ENCODE measurements around the gene CIB4. TPM values are rescaled to one million over a fixed set of nuclear protein-coding genes. Genes with fewer than 3 reads are reported as not detected.
A peak's percentile ranks its signal among the peaks of the same experiment; 100 is the strongest.

CIB4 gene
- total RNA-seq, 4 donors from 2014 or later: not detected

GRCh38 chr2:26542676-26543505, 98.3 kb downstream of the CIB4 start:
- Histone ChIP-seq H3K36me3 (no peaks in the 10 kb centered on the region), H3K9me3 (no peaks in the 10 kb centered on the region), H3K27ac (peak overlapping the region in 3 of 4 donors; percentile 7 to 66 (median 53)), H3K27me3 (no peaks in the 10 kb centered on the region), H3K4me1 (peaks cover 0 to 13% (median 6%) of the 10 kb centered on the region in 4 donors), H3K4me3 (no peak overlapping the region)
- in situ Hi-C loops (cut with MboI; ENCODE audit: low pct_ligation_motif_present in 1 of 4, low pct_unique_long_range_greater_than_20kb in 1 of 4, low sequenced_read_pairs in 3 of 4): no loop called here
- TF ChIP-seq CTCF (IDR thresholded peaks at IDR 0.05) (no peak), POLR2A (IDR thresholded peaks at IDR 0.05) (no peak), POLR2AphosphoS5 (IDR thresholded peaks at IDR 0.05) (no peak), EP300 (IDR thresholded peaks at IDR 0.05; ENCODE audit: low read depth) (no peak)
- 32 to 66% methylated on average over 5 to 15 of the region's 15 CpGs for WGBS, 2 donors (ENCODE audit: low coverage in 1 of 2)
- DNase-seq: peak; percentile 27
- intact Hi-C loops (cut with DNase I; ENCODE audit: low total_unique reads): no loop called here

- in situ Hi-C loops (cut with MboI; ENCODE audit: low pct_ligation_motif_present in 1 of 4, low pct_unique_long_range_greater_than_20kb in 1 of 4, low sequenced_read_pairs in 3 of 4): no loop called here
- no peaks in the 10 kb centered on the region for H3K36me3 ChIP-seq
- intact Hi-C loops (cut with DNase I; ENCODE audit: low total_unique reads): no loop called here
- no peak overlapping the region for H3K4me3 ChIP-seq
- H3K27me3 ChIP-seq: no peaks in the 10 kb centered on the region
- 18 to 34% methylated on average over 2 to 5 of the region's 5 CpGs for WGBS, 2 donors (ENCODE audit: low coverage in 1 of 2)
- H3K9me3 ChIP-seq: no peaks in the 10 kb centered on the region
- TF ChIP-seq POLR2A (IDR thresholded peaks at IDR 0.05) (no peak), POLR2AphosphoS5 (IDR thresholded peaks at IDR 0.05) (no peak), CTCF (IDR thresholded peaks at IDR 0.05) (no peak), EP300 (IDR thresholded peaks at IDR 0.05; ENCODE audit: low read depth) (no peak)
- peaks cover 0 to 13% (median 6%) of the 10 kb centered on the region in 4 donors for H3K4me1 ChIP-seq
- H3K27ac ChIP-seq: peak overlapping the region in 2 of 4 donors; percentile 53 to 66
- no peak for DNase-seq
These were observed 99.0 kb downstream of the CIB4 start for GRCh38 chr2:26542194-26542455.

GRCh38 chr2:26541401-26542193, 99.6 kb downstream of the CIB4 start:
- WGBS, 2 donors (ENCODE audit: low coverage in 1 of 2): 34 to 45% methylated on average over 5 to 6 of the region's 6 CpGs
- in situ Hi-C loops (cut with MboI; ENCODE audit: low pct_ligation_motif_present in 1 of 4, low pct_unique_long_range_greater_than_20kb in 1 of 4, low sequenced_read_pairs in 3 of 4): no loop called here
- intact Hi-C loops (cut with DNase I; ENCODE audit: low total_unique reads): no loop called here
- TF ChIP-seq CTCF (IDR thresholded peaks at IDR 0.05): no peak
- Histone ChIP-seq H3K4me1 (peaks cover 0 to 13% (median 6%) of the 10 kb centered on the region in 4 donors), H3K27me3 (no peaks in the 10 kb centered on the region), H3K9me3 (no peaks in the 10 kb centered on the region), H3K4me3 (no peak overlapping the region), H3K36me3 (no peaks in the 10 kb centered on the region), H3K27ac (peak overlapping the region in 2 of 4 donors; percentile 53 to 66)
- no peak for DNase-seq

- no peak for DNase-seq
- H3K27ac ChIP-seq: peak overlapping the region in 1 of 4 donors; percentile 66
- H3K4me1 ChIP-seq: peaks cover 0 to 13% (median 6%) of the 10 kb centered on the region in 4 donors
- TF ChIP-seq CTCF (IDR thresholded peaks at IDR 0.05) (no peak), POLR2AphosphoS5 (IDR thresholded peaks at IDR 0.05) (no peak), POLR2A (IDR thresholded peaks at IDR 0.05) (no peak), EP300 (IDR thresholded peaks at IDR 0.05; ENCODE audit: low read depth) (no peak)
- intact Hi-C loops (cut with DNase I; ENCODE audit: low total_unique reads) (no loop called here), in situ Hi-C loops (cut with MboI; ENCODE audit: low pct_ligation_motif_present in 1 of 4, low pct_unique_long_range_greater_than_20kb in 1 of 4, low sequenced_read_pairs in 3 of 4) (no loop called here)
- WGBS, 2 donors (ENCODE audit: low coverage in 1 of 2): 58 to 59% methylated on average over 3 to 6 of the region's 6 CpGs
- H3K9me3 ChIP-seq: no peaks in the 10 kb centered on the region
- H3K4me3 ChIP-seq: no peak overlapping the region
- no peaks in the 10 kb centered on the region for H3K36me3 ChIP-seq
- no peaks in the 10 kb centered on the region for H3K27me3 ChIP-seq
These were observed 100.2 kb downstream of the CIB4 start for GRCh38 chr2:26540961-26541360.

Measured in transverse colon (tissue), 4 donors.